Measurements from ENCODE around the gene RASSF1. TPM values are rescaled to one million over a fixed set of nuclear protein-coding genes. Genes with fewer than 3 reads are reported as not detected.

Gene RASSF1
- total and polyA plus RNA-seq, 2 of the 4 experiments (the other 2 are of a cell fraction) = 17.4 to 53.4 TPM

- H3K4me3 ChIP-seq (ENCODE audit: insufficient read depth, low read depth, low read length) = peak overlapping the region; percentile 43
- peak overlapping the region; percentile 3 for H3K14ac ChIP-seq (replicated peaks; ENCODE audit: low read depth, low read length)
- peaks cover 15% of the 10 kb centered on the region for H3K9me1 ChIP-seq (ENCODE audit: insufficient read depth, low read length)
- peak overlapping the region; percentile 69; the same call in 1 of the 2 replicates for H3K9ac ChIP-seq (ENCODE audit: low read depth, low read length)
- POLR2A ChIA-PET (ENCODE audit: unreplicated experiment) = interaction anchor here (0.6 kb wide), 1 partner anchor 10 kb away, joined by 4 read pairs; the partner anchor contains the start of genes CYB561D2 and NPRL2
- H3K27ac ChIP-seq (ENCODE audit: insufficient read depth, low read length) = peak overlapping the region; percentile 44
- peaks cover 24% of the 10 kb centered on the region for H3K4me1 ChIP-seq (ENCODE audit: control insufficient read depth, insufficient read depth, low read length)
- DNase-seq (no peak), ATAC-seq (ENCODE audit: low read depth) (no peak)
- H2AFZ ChIP-seq (replicated peaks; ENCODE audit: low read length, poor library complexity) = peak overlapping the region; percentile 94
- H2AK5ac ChIP-seq (ENCODE audit: low read depth, low read length) = peak overlapping the region; percentile 54; the same call in 1 of the 2 replicates
- H3K36me3 ChIP-seq (ENCODE audit: control insufficient read depth, insufficient read depth, low read length) = no peaks in the 10 kb centered on the region; the same call in 1 of the 2 replicates
- peak overlapping the region; percentile 81 for H3K18ac ChIP-seq (ENCODE audit: low read depth, low read length)
- H2BK15ac ChIP-seq (ENCODE audit: low read depth, low read length) = peak overlapping the region; percentile 11; the same call in 1 of the 3 replicates
- H4K5ac ChIP-seq (ENCODE audit: low read depth, low read length) = peak overlapping the region; percentile 81
- no peaks in the 10 kb centered on the region for H3K27me3 ChIP-seq (ENCODE audit: control insufficient read depth, insufficient read depth, low read length)
- peak overlapping the region; percentile 79 for H3K4me2 ChIP-seq (ENCODE audit: low read depth, low read length)
- no TSS peak for BruUV-seq (replicated peaks)
- peak overlapping the region; percentile 73 for H4K91ac ChIP-seq (ENCODE audit: insufficient read depth, low read depth, low read length)
- H3K79me1 ChIP-seq (ENCODE audit: low read depth in 1 of 2, low read length in 2 of 2) = peaks cover 15 to 42% of the 10 kb centered on the region in 2 experiments; a peak in 3 of 4 replicates
- H4K8ac ChIP-seq (ENCODE audit: low read depth in 2 of 2, low read length in 2 of 2) = peak overlapping the region; percentile 59 to 97; a peak in 3 of 4 replicates
- CTCF ChIA-PET = no interaction called here
- peak overlapping the region; percentile 82 for H2BK5ac ChIP-seq (ENCODE audit: low read depth, low read length, poor library complexity, severe bottlenecking)
- TF ChIP-seq MAZ (IDR thresholded peaks at IDR 0.05; ENCODE audit: borderline replicate concordance, low read depth, low read length) = no peak
- no peak for TF ChIP-seq USF2 (IDR thresholded peaks at IDR 0.05; ENCODE audit: low read depth, low read length)
- no peak for TF ChIP-seq ELK1 (IDR thresholded peaks at IDR 0.05; ENCODE audit: borderline replicate concordance, low read depth, low read length)
- no peak for TF ChIP-seq BHLHE40 (IDR thresholded peaks at IDR 0.05; ENCODE audit: low read depth, low read length)
- TF ChIP-seq RCOR1 (IDR thresholded peaks at IDR 0.05; ENCODE audit: insufficient replicate concordance, low read length) = no peak
- TF ChIP-seq CHD1 (IDR thresholded peaks at IDR 0.05; ENCODE audit: low read depth, low read length) = no peak
- TF ChIP-seq MAFK (IDR thresholded peaks at IDR 0.05; ENCODE audit: low read depth, low read length) = no peak
- no peak for TF ChIP-seq POLR2A (IDR thresholded peaks at IDR 0.05; ENCODE audit: low read depth, low read length)
- TF ChIP-seq RFX5 (IDR thresholded peaks at IDR 0.05; ENCODE audit: low read depth, low read length) = no peak
- TF ChIP-seq FOS (IDR thresholded peaks at IDR 0.05; ENCODE audit: low read depth, low read length) = no peak
- TF ChIP-seq NFE2L2 (IDR thresholded peaks at IDR 0.05; ENCODE audit: low read depth, low read length) = no peak
- TF ChIP-seq SMC3 (IDR thresholded peaks at IDR 0.05; ENCODE audit: low read depth, low read length) = no peak
- TF ChIP-seq CTCF (conservative IDR thresholded peaks at IDR 0.05; ENCODE audit: low read depth, low read length) = no peak
- no peak for TF ChIP-seq RAD21 (IDR thresholded peaks at IDR 0.05; ENCODE audit: low read length)
- no peak for TF ChIP-seq MXI1 (IDR thresholded peaks at IDR 0.05; ENCODE audit: borderline replicate concordance, low read depth, low read length)
- TF ChIP-seq CEBPB (IDR thresholded peaks at IDR 0.05; ENCODE audit: low read depth, low read length) = no peak
- H3K9me3 ChIP-seq (ENCODE audit: control insufficient read depth, insufficient read depth, low read length) = no peaks in the 10 kb centered on the region
- dilution Hi-C loops (cut with HindIII; ENCODE audit: low sequenced_read_pairs, unreplicated experiment) = no loop called here
- H3K23ac ChIP-seq (ENCODE audit: low read depth, low read length) = peak overlapping the region; percentile 34; the same call in 1 of the 2 replicates
- in situ Hi-C loops (cut with MboI; ENCODE audit: low sequenced_read_pairs) = loop anchor here (25.0 kb wide), 3 partner anchors 1047 to 1822 kb away; partner anchors contain the start of genes ABHD14B, GPR62, MANF and PCBP4
- peaks cover 17% of the 10 kb centered on the region for H4K20me1 ChIP-seq (ENCODE audit: insufficient read depth, low read length)
- 13% methylated on average over 3 of the region's 9 CpGs; no CpG with 5 or more reads in 1 of the 2 experiments for WGBS, 2 experiments (ENCODE audit: extremely low coverage in 2 of 2, insufficient read length in 1 of 2)
- intact Hi-C loops (cut with micrococcal nuclease) = no loop called here
- H2BK20ac ChIP-seq (ENCODE audit: low read depth, low read length) = no peak overlapping the region; the same call in 1 of the 2 replicates
- H2AK9ac ChIP-seq (replicated peaks; ENCODE audit: low read depth, low read length, poor library complexity) = peak overlapping the region; percentile 11
- H3K56ac ChIP-seq (ENCODE audit: extremely low read depth, insufficient read depth, low read length) = peak overlapping the region; percentile 2; the same call in 1 of the 2 replicates
- H3K4ac ChIP-seq (ENCODE audit: low read depth, low read length) = peak overlapping the region; percentile 39
- H2BK120ac ChIP-seq (ENCODE audit: low read depth, low read length) = peak overlapping the region; percentile 7
Measured at GRCh38 chr3:50340147-50340447, 539 bp downstream of the RASSF1 start.

Measured in IMR-90 (cell line).